Heart left ventricle (tissue), 13 donors: ENCODE data around the gene ATP11C.

Source experiments
- CTCF ChIP-seq, 12 donors: fragments of 200-600 bp; sonication (generic) in 4 of 12; IDR thresholded peaks; one replicate each; pipeline versions ENCODE4 v1.5.0 to v1.8.0; 2018 to 2022; ENCODE audit warnings: antibody characterized with exemption in 12 of 12, mild to moderate bottlenecking in 5 of 12
- POLR2A ChIP-seq, 2 donors: fragments of 450-650 bp; IDR thresholded peaks; one replicate each; pipeline ENCODE4 v1.6.1; 2017; ENCODE audit warnings: antibody characterized with exemption in 2 of 2, mild to moderate bottlenecking in 2 of 2, moderate library complexity in 2 of 2
- donor health status: ischemic (EF 13 %, LVEDD 7.1; RV severe dilation, severe dysfunction).
- donor health status: DM: no; HTN: yes; CAD: no.
- donor health status: DM: no; HTN: no; CAD: no.
- donor health status: ischemic (EF 25% LVEDD 6.9; RV normal size, moderate dysfunction).
- donor health status: ischemic (EF 25% LVEDD 5.7; RV mildly dilated, moderate dysfunction).
- donor health status: ischemic (EF 35%, LVEDD 5.7; RV mildly dilated, moderate dysfunction).
- donor health status: nonischemic (EF 11% LVEDD 7.7; RV severe dilation, severe dysfunction).
- donor health status: DM: yes; HTN: yes; CAD: no.
- donor health status: PGD.
- donor health status: ischemic (EF 29% LVEDD 5.4; RV normal size, mild dysfunction).
- donor health status: nonischemic (EF 23%, LVEDD 6.1; RV moderate dilation, normal function).

- no peak for TF ChIP-seq POLR2A (IDR thresholded peaks at IDR 0.05)
- no peak for TF ChIP-seq CTCF (IDR thresholded peaks at IDR 0.05)
These were observed 68.2 kb downstream of the ATP11C start for GRCh38 chrX:139864640-139865039.
